GM12891 (cell line): ENCODE measurements around the gene DLG1.

ENCODE experiments used
- PAX5 ChIP-seq: IDR thresholded peaks from 2 replicates; pipeline ENCODE4 v1.6.1; 2011; ENCODE audit warnings: low read length, moderate library complexity, mild to moderate bottlenecking; ENCODE audit not compliant: insufficient read depth, severe bottlenecking
- POLR2A ChIP-seq: IDR thresholded peaks from 2 replicates; pipeline ENCODE4 v1.6.1; 2011; ENCODE audit warnings: low read depth, low read length, control low read depth
- POLR2AphosphoS5 ChIP-seq: IDR thresholded peaks from 2 replicates; pipeline ENCODE4 v1.6.1; 2011; ENCODE audit warnings: low read depth, low read length, control low read depth
- SPI1 ChIP-seq: IDR thresholded peaks from 2 replicates; pipeline ENCODE4 v1.6.1; 2011; ENCODE audit warnings: low read depth, low read length, control low read depth
- TAF1 ChIP-seq: IDR thresholded peaks from 2 replicates; pipeline ENCODE4 v1.6.1; 2011; ENCODE audit warnings: low read depth, low read length, control low read depth

GRCh38 chr3:197229178-197229577 lies 69.2 kb downstream of the DLG1 start:
- TF ChIP-seq POLR2A, result no peak
- TF ChIP-seq POLR2AphosphoS5, result no peak
- TF ChIP-seq TAF1, result no peak
- no peak for TF ChIP-seq SPI1
- TF ChIP-seq PAX5, result no peak
